Neural cell (in vitro differentiated cells): ENCODE data around the gene HLA-DMA.

Experiments used
- EP300 ChIP-seq: fragments of 450-650 bp; conservative IDR thresholded peaks from 2 replicates; pipeline ENCODE4 v1.6.1; 2014; ENCODE audit warnings: antibody characterized with exemption, mild to moderate bottlenecking, moderate library complexity; ENCODE audit not compliant: poor library complexity, severe bottlenecking
- EZH2 ChIP-seq: fragments of 200-600, 300-800 bp; shearing (Covaris generic), sonication (generic); IDR thresholded peaks from 2 replicates; pipeline ENCODE4 v1.6.1; 2014; ENCODE audit warnings: antibody characterized with exemption, low read length, borderline replicate concordance, mild to moderate bottlenecking; ENCODE audit not compliant: insufficient read depth, poor library complexity, severe bottlenecking
- POLR2AphosphoS5 ChIP-seq: IDR thresholded peaks from 2 replicates; pipeline ENCODE4 v1.6.1; 2012
- RAD21 ChIP-seq: fragments of 450-650 bp; conservative IDR thresholded peaks from 2 replicates; pipeline ENCODE4 v1.6.1; 2014; ENCODE audit warnings: antibody characterized with exemption, mild to moderate bottlenecking, moderate library complexity
- SMC3 ChIP-seq: fragments of 450-650 bp; conservative IDR thresholded peaks from 2 replicates; pipeline ENCODE4 v1.6.1; 2014; ENCODE audit warnings: antibody characterized with exemption, mild to moderate bottlenecking, moderate library complexity; ENCODE audit not compliant: poor library complexity
- TAF1 ChIP-seq: IDR thresholded peaks from 2 replicates; pipeline ENCODE4 v1.6.1; 2012; ENCODE audit warnings: low read depth
- TF ChIP-seq, protein P1 (sequence below): fragments of 450-650 bp; IDR thresholded peaks from 2 replicates; pipeline ENCODE4 v1.5.1; 2014; ENCODE audit warnings: antibody characterized with exemption, mild to moderate bottlenecking, moderate library complexity; ENCODE audit not compliant: poor library complexity, severe bottlenecking
- TF ChIP-seq, protein P2 (sequence below): IDR thresholded peaks from 2 replicates; pipeline ENCODE4 v1.6.1; 2012; ENCODE audit warnings: borderline replicate concordance

DNA sequence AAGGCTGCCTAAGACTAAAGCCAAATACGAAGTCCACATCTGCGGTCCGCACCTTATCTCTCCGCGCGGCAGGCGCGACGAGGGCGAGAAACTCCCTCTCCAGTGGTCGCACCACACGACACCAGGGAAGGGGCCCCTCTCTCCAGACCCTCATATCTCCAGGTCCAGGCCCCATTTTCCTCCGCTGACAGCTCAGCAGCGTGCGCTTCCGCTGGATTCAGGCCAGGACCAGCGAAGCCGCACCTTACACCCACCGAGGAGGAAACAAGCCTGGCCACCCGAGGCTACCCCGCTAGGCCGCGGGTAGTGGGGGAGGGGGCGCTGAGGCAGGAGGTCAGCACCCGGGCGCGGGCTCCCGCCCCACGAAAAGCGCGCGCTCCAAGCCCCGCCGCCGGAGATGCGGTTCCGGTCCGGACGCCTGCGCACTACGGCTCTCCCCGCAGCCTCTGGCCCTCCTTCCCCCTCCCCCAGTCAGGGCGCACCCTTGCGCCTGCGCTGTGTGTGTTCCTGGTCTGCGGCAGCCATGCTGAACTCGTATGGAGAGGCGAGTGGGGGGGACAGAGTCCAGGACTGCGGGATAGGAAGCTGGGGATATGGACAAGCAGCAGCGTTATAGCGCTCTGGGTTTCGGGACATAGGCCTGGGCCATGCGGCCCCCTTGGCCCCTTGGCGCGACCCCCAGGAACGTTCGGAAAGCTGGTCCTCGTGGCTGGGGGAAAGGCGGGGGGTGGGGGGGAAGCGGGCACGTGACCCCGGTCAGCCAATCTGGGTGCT, 15.4 kb upstream of the HLA-DMA start, which contains the start of gene BRD2:
- TF ChIP-seq, protein P1, sequence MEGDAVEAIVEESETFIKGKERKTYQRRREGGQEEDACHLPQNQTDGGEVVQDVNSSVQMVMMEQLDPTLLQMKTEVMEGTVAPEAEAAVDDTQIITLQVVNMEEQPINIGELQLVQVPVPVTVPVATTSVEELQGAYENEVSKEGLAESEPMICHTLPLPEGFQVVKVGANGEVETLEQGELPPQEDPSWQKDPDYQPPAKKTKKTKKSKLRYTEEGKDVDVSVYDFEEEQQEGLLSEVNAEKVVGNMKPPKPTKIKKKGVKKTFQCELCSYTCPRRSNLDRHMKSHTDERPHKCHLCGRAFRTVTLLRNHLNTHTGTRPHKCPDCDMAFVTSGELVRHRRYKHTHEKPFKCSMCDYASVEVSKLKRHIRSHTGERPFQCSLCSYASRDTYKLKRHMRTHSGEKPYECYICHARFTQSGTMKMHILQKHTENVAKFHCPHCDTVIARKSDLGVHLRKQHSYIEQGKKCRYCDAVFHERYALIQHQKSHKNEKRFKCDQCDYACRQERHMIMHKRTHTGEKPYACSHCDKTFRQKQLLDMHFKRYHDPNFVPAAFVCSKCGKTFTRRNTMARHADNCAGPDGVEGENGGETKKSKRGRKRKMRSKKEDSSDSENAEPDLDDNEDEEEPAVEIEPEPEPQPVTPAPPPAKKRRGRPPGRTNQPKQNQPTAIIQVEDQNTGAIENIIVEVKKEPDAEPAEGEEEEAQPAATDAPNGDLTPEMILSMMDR, result no peak
- TF ChIP-seq POLR2AphosphoS5 (peak; percentile 90), RAD21 (no peak), EZH2 (no peak), EP300 (peak; percentile 62), TAF1 (peak; percentile 47), SMC3 (no peak)
- TF ChIP-seq, protein P2, sequence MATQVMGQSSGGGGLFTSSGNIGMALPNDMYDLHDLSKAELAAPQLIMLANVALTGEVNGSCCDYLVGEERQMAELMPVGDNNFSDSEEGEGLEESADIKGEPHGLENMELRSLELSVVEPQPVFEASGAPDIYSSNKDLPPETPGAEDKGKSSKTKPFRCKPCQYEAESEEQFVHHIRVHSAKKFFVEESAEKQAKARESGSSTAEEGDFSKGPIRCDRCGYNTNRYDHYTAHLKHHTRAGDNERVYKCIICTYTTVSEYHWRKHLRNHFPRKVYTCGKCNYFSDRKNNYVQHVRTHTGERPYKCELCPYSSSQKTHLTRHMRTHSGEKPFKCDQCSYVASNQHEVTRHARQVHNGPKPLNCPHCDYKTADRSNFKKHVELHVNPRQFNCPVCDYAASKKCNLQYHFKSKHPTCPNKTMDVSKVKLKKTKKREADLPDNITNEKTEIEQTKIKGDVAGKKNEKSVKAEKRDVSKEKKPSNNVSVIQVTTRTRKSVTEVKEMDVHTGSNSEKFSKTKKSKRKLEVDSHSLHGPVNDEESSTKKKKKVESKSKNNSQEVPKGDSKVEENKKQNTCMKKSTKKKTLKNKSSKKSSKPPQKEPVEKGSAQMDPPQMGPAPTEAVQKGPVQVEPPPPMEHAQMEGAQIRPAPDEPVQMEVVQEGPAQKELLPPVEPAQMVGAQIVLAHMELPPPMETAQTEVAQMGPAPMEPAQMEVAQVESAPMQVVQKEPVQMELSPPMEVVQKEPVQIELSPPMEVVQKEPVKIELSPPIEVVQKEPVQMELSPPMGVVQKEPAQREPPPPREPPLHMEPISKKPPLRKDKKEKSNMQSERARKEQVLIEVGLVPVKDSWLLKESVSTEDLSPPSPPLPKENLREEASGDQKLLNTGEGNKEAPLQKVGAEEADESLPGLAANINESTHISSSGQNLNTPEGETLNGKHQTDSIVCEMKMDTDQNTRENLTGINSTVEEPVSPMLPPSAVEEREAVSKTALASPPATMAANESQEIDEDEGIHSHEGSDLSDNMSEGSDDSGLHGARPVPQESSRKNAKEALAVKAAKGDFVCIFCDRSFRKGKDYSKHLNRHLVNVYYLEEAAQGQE, result peak; percentile 79
